Hepatocyte (in vitro differentiated cells): Measurements from ENCODE around the gene CDK13. TPM values are rescaled to one million over a fixed set of nuclear protein-coding genes. Genes with fewer than 3 reads are reported as not detected.

Experiments used
- DNase-seq: peaks from one replicate; pipeline ENCODE4 v3.0.0-alpha.2; 2016; ENCODE audit warnings: low spot score
- H2AFZ ChIP-seq: fragments of 200-600 bp; sonication (generic); 2 replicates; pipeline ENCODE4 v1.6.0; 2016; ENCODE audit warnings: antibody characterized with exemption, mild to moderate bottlenecking
- H3K27ac ChIP-seq: fragments of 200-600 bp; sonication (generic); 2 replicates; pipeline ENCODE4 v1.5.1; 2016; ENCODE audit warnings: mild to moderate bottlenecking
- H3K27me3 ChIP-seq: fragments of 200-600 bp; sonication (generic); 2 replicates; pipeline ENCODE4 v1.6.1; 2016
- H3K36me3 ChIP-seq: fragments of 200-600 bp; sonication (generic); replicated peaks from 2 replicates; pipeline ENCODE4 v1.5.1; 2016; ENCODE audit warnings: low read depth; ENCODE audit not compliant: insufficient read depth
- H3K4me1 ChIP-seq: fragments of 200-600 bp; sonication (generic); 2 replicates; pipeline ENCODE4 v1.5.1; 2016; ENCODE audit warnings: mild to moderate bottlenecking, moderate library complexity; ENCODE audit not compliant: insufficient read depth
- H3K4me2 ChIP-seq: fragments of 200-600 bp; sonication (generic); 2 replicates; pipeline ENCODE4 v1.6.0; 2016
- H3K4me3 ChIP-seq: fragments of 200-600 bp; sonication (generic); 2 replicates; pipeline ENCODE4 v1.5.1; 2016; ENCODE audit warnings: mild to moderate bottlenecking
- H3K79me2 ChIP-seq: fragments of 200-600 bp; sonication (generic); 2 replicates; pipeline ENCODE4 v1.6.0; 2017; ENCODE audit warnings: mild to moderate bottlenecking
- H3K9me2 ChIP-seq: fragments of 200-600 bp; sonication (generic); replicated peaks from 2 replicates; pipeline ENCODE4 v1.6.0; 2017; ENCODE audit warnings: mild to moderate bottlenecking; ENCODE audit not compliant: insufficient read depth
- H3K9me3 ChIP-seq: fragments of 200-600 bp; sonication (generic); 2 replicates; pipeline ENCODE4 v1.5.1; 2016; ENCODE audit warnings: low read depth, mild to moderate bottlenecking
- H4K20me1 ChIP-seq: fragments of 200-600 bp; sonication (generic); 2 replicates; pipeline ENCODE4 v1.6.0; 2016; ENCODE audit warnings: mild to moderate bottlenecking; ENCODE audit not compliant: insufficient read depth, poor library complexity, severe bottlenecking
- EZH2 ChIP-seq: fragments of 200-600 bp; sonication (generic); IDR thresholded peaks from 2 replicates; pipeline ENCODE4 v1.6.1; 2016; ENCODE audit warnings: antibody characterized with exemption, mild to moderate bottlenecking, borderline replicate concordance
- EZH2phosphoT487 ChIP-seq: fragments of 200-600 bp; sonication (generic); IDR thresholded peaks from one replicate; pipeline ENCODE4 v1.6.1; 2018; ENCODE audit warnings: antibody characterized with exemption, mild to moderate bottlenecking, low read depth, moderate library complexity; ENCODE audit not compliant: unreplicated experiment, severe bottlenecking
- WGBS: methylation state at CpG from one replicate; pipeline ENCODE4 v1.1.6; 2016; ENCODE audit warnings: low lambda C conversion rate; ENCODE audit errors: missing lambda C conversion rate; 5-methylcytosine and 5-hydroxymethylcytosine counted together
- polyA plus RNA-seq: library from polyadenylated mRNA; unstranded; fragments of >200 nt; fragmentation: Nextera tagmentation; extraction: Ambion mirVana; gene quantifications from 2 replicates; pipeline ENCODE4 v1.2.1, GENCODE V29; 2016
- total RNA-seq: library from RNA; depleted of rRNA; stranded (reverse); fragments of >200 nt; gene quantifications from 2 replicates; pipeline ENCODE4 v1.2.3, GENCODE V29; 2014
- TF ChIP-seq, protein P1 (sequence below): fragments of 200-600 bp; sonication (generic); IDR thresholded peaks from 2 replicates; pipeline ENCODE4 v1.5.1; 2016; ENCODE audit warnings: antibody characterized with exemption, mild to moderate bottlenecking; ENCODE audit not compliant: poor library complexity

Gene CDK13
- total and polyA plus RNA-seq, 2 experiments from 2014 or later = 36.1 to 76.0 TPM

DNA sequence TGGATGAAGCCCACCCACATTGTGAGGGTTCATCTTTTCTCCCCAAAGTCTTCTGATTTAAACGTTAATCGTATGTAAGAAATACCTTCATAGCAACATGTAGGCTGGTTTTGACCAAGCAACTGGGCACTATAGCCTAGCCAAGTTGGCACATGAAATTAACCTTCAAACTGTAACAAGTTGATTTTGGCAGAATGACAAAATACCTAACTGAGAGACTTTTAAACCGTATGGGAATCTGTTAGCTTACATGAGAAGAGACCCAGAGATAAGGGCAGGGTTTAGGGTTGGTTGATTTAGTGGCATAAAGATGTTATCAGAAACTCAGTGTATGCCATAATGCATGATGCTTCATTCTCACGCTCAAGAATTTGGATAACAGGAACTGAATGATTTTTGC, 69.5 kb downstream of the CDK13 start:
- H3K79me2 ChIP-seq = peaks cover 5% of the 10 kb centered on the region
- H3K4me1 ChIP-seq = peaks cover 5% of the 10 kb centered on the region

DNA sequence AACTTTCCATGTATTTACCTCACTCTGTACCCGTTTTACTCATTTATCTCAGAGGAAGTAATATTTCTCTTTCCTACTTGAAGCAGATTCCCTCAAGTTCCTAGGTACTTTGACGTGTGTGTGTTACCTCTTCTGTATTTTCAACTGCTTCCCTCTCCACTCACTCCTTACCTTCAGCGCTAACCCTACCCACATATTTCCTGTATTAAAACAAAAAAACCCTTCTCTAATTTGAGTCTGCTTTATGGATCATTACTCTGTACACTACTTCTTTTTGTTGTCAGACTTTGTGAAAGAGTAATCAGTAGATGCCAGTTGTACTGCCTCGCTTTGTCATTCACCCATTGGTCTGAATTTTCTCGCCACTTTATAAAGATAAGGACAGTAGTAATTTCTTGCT, 74.0 kb downstream of the CDK13 start:
- Histone ChIP-seq H3K27ac (no peak overlapping the region), H4K20me1 (no peaks in the 10 kb centered on the region), H3K27me3 (no peaks in the 10 kb centered on the region), H3K9me2 (no peaks in the 10 kb centered on the region), H3K36me3 (no peaks in the 10 kb centered on the region), H3K4me3 (no peak overlapping the region), H3K4me2 (no peak overlapping the region), H3K9me3 (no peaks in the 10 kb centered on the region), H3K79me2 (no peaks in the 10 kb centered on the region), H3K4me1 (no peaks in the 10 kb centered on the region), H2AFZ (no peak overlapping the region)
- no peak for TF ChIP-seq EZH2phosphoT487
- no peak for TF ChIP-seq EZH2
- TF ChIP-seq, protein P1, sequence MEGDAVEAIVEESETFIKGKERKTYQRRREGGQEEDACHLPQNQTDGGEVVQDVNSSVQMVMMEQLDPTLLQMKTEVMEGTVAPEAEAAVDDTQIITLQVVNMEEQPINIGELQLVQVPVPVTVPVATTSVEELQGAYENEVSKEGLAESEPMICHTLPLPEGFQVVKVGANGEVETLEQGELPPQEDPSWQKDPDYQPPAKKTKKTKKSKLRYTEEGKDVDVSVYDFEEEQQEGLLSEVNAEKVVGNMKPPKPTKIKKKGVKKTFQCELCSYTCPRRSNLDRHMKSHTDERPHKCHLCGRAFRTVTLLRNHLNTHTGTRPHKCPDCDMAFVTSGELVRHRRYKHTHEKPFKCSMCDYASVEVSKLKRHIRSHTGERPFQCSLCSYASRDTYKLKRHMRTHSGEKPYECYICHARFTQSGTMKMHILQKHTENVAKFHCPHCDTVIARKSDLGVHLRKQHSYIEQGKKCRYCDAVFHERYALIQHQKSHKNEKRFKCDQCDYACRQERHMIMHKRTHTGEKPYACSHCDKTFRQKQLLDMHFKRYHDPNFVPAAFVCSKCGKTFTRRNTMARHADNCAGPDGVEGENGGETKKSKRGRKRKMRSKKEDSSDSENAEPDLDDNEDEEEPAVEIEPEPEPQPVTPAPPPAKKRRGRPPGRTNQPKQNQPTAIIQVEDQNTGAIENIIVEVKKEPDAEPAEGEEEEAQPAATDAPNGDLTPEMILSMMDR = no peak
- 96% methylated on average over 5 of the region's 5 CpGs for WGBS
- no peak for DNase-seq

More for the DNA sequence above, 69.5 kb downstream of the CDK13 start:
- no peak overlapping the region for H3K4me2 ChIP-seq
- H2AFZ ChIP-seq = no peak overlapping the region
- no peaks in the 10 kb centered on the region for H3K9me3 ChIP-seq
- no peaks in the 10 kb centered on the region for H3K36me3 ChIP-seq
- no peaks in the 10 kb centered on the region for H3K9me2 ChIP-seq
- H3K27me3 ChIP-seq = no peaks in the 10 kb centered on the region
- WGBS = 89% methylated on average over 4 of the region's 4 CpGs
- H3K4me3 ChIP-seq = no peak overlapping the region
- TF ChIP-seq, protein P1 = no peak
- TF ChIP-seq EZH2phosphoT487 = no peak
- no peak for TF ChIP-seq EZH2
- no peak for DNase-seq
- H3K27ac ChIP-seq = no peak overlapping the region
- H4K20me1 ChIP-seq = no peaks in the 10 kb centered on the region

DNA sequence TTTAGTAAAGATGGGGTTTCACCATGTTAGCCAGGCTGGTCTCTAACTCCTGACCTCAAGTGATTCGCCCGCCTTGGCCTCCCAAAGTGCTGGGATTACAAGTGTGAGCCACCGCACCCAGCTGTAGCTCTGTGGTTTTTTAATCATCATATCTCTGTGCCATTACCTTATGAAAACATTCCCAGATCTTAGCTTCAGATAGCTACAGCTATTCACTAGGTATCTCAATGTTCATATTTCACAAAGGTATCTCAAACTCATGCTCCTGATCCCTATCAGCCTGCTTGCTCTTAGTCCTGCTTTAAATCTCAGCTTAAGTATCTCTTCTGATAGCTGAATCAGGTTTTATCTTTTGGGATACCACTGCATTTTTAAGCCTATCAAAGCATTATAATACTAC, 74.8 kb downstream of the CDK13 start:
- TF ChIP-seq EZH2 (no peak), EZH2phosphoT487 (no peak)
- TF ChIP-seq, protein P1 = no peak
- Histone ChIP-seq H3K79me2 (peaks cover 3% of the 10 kb centered on the region), H3K27me3 (no peaks in the 10 kb centered on the region), H2AFZ (no peak overlapping the region), H3K9me2 (no peaks in the 10 kb centered on the region), H4K20me1 (no peaks in the 10 kb centered on the region), H3K27ac (no peak overlapping the region), H3K4me1 (no peaks in the 10 kb centered on the region), H3K4me2 (no peak overlapping the region), H3K36me3 (no peaks in the 10 kb centered on the region), H3K4me3 (no peak overlapping the region), H3K9me3 (no peaks in the 10 kb centered on the region)
- 97% methylated on average over 3 of the region's 3 CpGs for WGBS
- no peak for DNase-seq

DNA sequence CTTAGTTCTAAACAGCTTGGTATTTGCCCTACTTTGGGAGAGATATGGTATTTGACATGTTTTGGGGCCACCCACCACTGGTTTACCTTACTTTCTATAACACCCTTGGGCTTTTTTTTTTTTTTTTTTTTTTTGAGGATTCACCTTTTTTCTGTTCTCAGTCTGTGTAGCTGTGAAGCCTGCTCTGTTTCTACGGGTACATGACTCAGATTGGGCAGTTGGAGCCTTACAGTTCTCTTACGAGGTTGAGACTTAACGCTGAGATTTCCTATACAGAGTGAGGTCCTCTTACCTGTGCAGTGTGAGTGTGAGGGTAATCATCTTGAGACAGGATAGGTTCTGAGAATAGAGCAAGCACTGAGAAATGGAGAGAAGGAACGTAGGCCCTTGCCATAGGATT, 77.5 kb downstream of the CDK13 start:
- no peak for DNase-seq
- no peak overlapping the region for H3K4me3 ChIP-seq
- H3K4me1 ChIP-seq = no peaks in the 10 kb centered on the region
- WGBS = 95% methylated on average over 4 of the region's 4 CpGs
- H3K79me2 ChIP-seq = peaks cover 18% of the 10 kb centered on the region
- H3K9me3 ChIP-seq = no peaks in the 10 kb centered on the region
- H3K4me2 ChIP-seq = no peak overlapping the region
- H3K27me3 ChIP-seq = no peaks in the 10 kb centered on the region
- H4K20me1 ChIP-seq = no peaks in the 10 kb centered on the region
- H3K9me2 ChIP-seq = no peaks in the 10 kb centered on the region
- no peaks in the 10 kb centered on the region for H3K36me3 ChIP-seq
- no peak overlapping the region for H3K27ac ChIP-seq
- no peak overlapping the region for H2AFZ ChIP-seq
- no peak for TF ChIP-seq EZH2phosphoT487
- TF ChIP-seq, protein P1 = no peak
- TF ChIP-seq EZH2 = no peak
